HL-60 (cell line): ENCODE data around the gene USP47.

Experiments used
- CTCF ChIP-seq: IDR thresholded peaks from one replicate; pipeline ENCODE4 v1.5.1; 2011; ENCODE audit warnings: low read length, control low read depth, inconsistent platforms; ENCODE audit not compliant: insufficient read depth
- POLR2AphosphoS5 ChIP-seq: IDR thresholded peaks from 2 replicates; pipeline ENCODE4 v1.6.1; 2012; ENCODE audit warnings: low read depth
- TF ChIP-seq, protein P1 (sequence below): IDR thresholded peaks from 2 replicates; pipeline ENCODE4 v1.6.1; 2012; ENCODE audit warnings: low read depth; ENCODE audit not compliant: insufficient replicate concordance

DNA sequence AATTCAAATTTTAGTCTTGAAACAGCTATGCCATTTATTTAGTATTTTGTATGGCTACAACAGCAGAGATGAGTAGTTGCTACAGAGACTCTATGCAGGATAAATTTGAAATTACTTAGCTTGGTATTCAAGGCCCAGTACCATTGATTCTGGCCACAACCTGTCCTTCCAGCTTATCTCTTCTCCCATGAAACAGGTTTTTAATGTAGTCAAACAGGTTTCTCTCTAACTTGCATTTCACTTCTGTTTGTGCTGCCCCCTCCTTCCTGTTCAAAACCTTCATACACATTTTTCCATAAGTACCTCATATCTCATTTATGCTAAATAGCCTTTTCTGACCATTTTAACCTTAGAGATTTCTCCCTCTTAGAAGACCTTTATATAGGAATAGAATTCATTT, 3.3 kb downstream of the USP47 start:
- TF ChIP-seq CTCF (no peak), POLR2AphosphoS5 (no peak)
- TF ChIP-seq, protein P1, sequence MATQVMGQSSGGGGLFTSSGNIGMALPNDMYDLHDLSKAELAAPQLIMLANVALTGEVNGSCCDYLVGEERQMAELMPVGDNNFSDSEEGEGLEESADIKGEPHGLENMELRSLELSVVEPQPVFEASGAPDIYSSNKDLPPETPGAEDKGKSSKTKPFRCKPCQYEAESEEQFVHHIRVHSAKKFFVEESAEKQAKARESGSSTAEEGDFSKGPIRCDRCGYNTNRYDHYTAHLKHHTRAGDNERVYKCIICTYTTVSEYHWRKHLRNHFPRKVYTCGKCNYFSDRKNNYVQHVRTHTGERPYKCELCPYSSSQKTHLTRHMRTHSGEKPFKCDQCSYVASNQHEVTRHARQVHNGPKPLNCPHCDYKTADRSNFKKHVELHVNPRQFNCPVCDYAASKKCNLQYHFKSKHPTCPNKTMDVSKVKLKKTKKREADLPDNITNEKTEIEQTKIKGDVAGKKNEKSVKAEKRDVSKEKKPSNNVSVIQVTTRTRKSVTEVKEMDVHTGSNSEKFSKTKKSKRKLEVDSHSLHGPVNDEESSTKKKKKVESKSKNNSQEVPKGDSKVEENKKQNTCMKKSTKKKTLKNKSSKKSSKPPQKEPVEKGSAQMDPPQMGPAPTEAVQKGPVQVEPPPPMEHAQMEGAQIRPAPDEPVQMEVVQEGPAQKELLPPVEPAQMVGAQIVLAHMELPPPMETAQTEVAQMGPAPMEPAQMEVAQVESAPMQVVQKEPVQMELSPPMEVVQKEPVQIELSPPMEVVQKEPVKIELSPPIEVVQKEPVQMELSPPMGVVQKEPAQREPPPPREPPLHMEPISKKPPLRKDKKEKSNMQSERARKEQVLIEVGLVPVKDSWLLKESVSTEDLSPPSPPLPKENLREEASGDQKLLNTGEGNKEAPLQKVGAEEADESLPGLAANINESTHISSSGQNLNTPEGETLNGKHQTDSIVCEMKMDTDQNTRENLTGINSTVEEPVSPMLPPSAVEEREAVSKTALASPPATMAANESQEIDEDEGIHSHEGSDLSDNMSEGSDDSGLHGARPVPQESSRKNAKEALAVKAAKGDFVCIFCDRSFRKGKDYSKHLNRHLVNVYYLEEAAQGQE = no peak
